ENCODE results near the gene FNDC3A. TPM values are rescaled to one million over a fixed set of nuclear protein-coding genes. Genes with fewer than 3 reads are reported as not detected.

The FNDC3A gene
- total and polyA plus RNA-seq, 2 experiments from 2014 or later = 21.9 to 73.5 TPM

DNA sequence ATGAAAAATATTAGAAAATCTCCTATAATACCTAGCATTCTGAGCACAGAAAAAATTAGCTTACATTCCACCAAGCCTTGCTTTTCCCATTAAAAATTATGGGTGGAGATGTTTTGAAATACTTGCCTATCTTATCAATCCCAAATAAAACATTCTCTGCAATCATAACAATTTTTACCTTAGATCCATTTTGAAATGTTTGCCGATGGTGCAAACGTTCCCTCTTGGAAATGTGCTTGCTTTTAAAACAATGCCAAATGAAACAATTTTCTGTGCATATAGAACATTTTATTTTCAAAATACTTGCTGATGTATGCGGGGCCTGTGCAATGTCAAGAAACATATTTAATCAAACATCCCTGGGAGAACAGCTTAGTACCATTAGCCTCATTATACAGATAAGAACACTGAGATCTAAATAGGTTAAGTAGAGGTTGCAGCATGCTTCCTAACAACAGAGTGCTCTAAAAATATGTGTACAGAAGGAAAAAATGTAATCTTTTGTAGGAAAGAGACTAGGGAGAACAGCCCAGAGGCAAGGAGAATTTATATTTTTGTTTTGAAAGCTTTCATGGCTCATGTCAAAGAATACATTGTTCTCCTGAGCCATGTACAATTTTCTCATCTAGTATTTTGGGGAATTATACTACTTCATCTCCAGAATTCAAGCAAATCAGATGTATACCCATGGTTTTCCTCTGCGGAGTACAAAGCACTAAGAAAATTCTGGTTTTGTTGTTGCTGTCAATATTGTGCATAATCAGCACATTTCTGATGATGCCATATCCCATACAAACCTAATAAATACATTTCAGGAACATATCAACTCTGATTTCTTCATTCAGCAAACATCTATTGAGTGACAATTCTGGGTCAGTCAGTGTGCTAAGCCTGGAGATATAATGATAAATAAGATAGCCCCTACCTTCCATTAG, 25.9 kb upstream of the FNDC3A start:
- WGBS (ENCODE audit: low lambda C conversion rate, missing lambda C conversion rate) = 57% methylated on average over 4 of the region's 4 CpGs
- no peak overlapping the region for H2AFZ ChIP-seq
- H3K4me1 ChIP-seq (ENCODE audit: insufficient read depth) = no peaks in the 10 kb centered on the region
- H3K4me2 ChIP-seq = no peak overlapping the region
- no peaks in the 10 kb centered on the region for H3K36me3 ChIP-seq (replicated peaks; ENCODE audit: insufficient read depth, low read depth)
- H3K27ac ChIP-seq = no peak overlapping the region
- DNase-seq (ENCODE audit: low spot score) = no peak
- H4K20me1 ChIP-seq (ENCODE audit: insufficient read depth, poor library complexity, severe bottlenecking) = no peaks in the 10 kb centered on the region
- H3K4me3 ChIP-seq = no peak overlapping the region
- TF ChIP-seq EZH2phosphoT487 (IDR thresholded peaks at IDR 0.05; ENCODE audit: low read depth, severe bottlenecking, unreplicated experiment) (no peak), CTCF (IDR thresholded peaks at IDR 0.05; ENCODE audit: poor library complexity) (no peak), EZH2 (IDR thresholded peaks at IDR 0.05; ENCODE audit: borderline replicate concordance) (no peak)
- H3K9me2 ChIP-seq (replicated peaks; ENCODE audit: insufficient read depth) = no peaks in the 10 kb centered on the region
- no peaks in the 10 kb centered on the region for H3K9me3 ChIP-seq (ENCODE audit: low read depth)
- no peaks in the 10 kb centered on the region for H3K79me2 ChIP-seq
- H3K27me3 ChIP-seq = no peaks in the 10 kb centered on the region

GRCh38 chr13:48950501-48950875, 25.2 kb upstream of the FNDC3A start:
- Histone ChIP-seq H3K4me3 (no peak overlapping the region), H3K4me1 (ENCODE audit: insufficient read depth) (no peaks in the 10 kb centered on the region), H4K20me1 (ENCODE audit: insufficient read depth, poor library complexity, severe bottlenecking) (no peaks in the 10 kb centered on the region), H3K4me2 (no peak overlapping the region), H3K9me2 (replicated peaks; ENCODE audit: insufficient read depth) (no peaks in the 10 kb centered on the region), H3K36me3 (replicated peaks; ENCODE audit: insufficient read depth, low read depth) (no peaks in the 10 kb centered on the region), H3K27ac (no peak overlapping the region), H3K9me3 (ENCODE audit: low read depth) (no peaks in the 10 kb centered on the region), H3K27me3 (no peaks in the 10 kb centered on the region), H3K79me2 (no peaks in the 10 kb centered on the region), H2AFZ (no peak overlapping the region)
- WGBS (ENCODE audit: low lambda C conversion rate, missing lambda C conversion rate) = 76% methylated on average over 1 of the region's 1 CpG
- DNase-seq (ENCODE audit: low spot score) = no peak
- TF ChIP-seq EZH2 (IDR thresholded peaks at IDR 0.05; ENCODE audit: borderline replicate concordance) (no peak), EZH2phosphoT487 (IDR thresholded peaks at IDR 0.05; ENCODE audit: low read depth, severe bottlenecking, unreplicated experiment) (no peak), CTCF (IDR thresholded peaks at IDR 0.05; ENCODE audit: poor library complexity) (no peak)

DNA sequence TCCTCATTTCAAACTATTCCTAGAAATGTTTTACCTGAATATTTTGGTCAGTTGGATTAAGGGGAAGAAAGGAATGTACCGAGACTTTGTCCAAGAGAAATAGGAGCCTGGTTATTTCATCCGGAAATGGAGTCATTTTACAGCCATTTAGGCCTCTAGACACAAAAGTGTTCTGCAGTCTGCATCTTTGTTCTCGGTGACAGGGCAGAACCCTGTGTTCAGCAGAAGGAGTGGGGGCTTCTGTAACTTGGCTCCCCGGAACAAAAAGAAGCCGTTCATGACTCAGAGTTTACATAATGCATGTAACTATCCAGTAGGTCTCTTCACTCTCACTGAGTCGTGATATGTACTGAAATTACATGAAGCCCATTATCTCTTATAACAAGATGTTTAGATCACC, 21.6 kb upstream of the FNDC3A start:
- Histone ChIP-seq H3K36me3 (replicated peaks; ENCODE audit: insufficient read depth, low read depth) (no peaks in the 10 kb centered on the region), H4K20me1 (ENCODE audit: insufficient read depth, poor library complexity, severe bottlenecking) (no peaks in the 10 kb centered on the region), H3K9me2 (replicated peaks; ENCODE audit: insufficient read depth) (no peaks in the 10 kb centered on the region), H3K4me3 (no peak overlapping the region), H3K27me3 (no peaks in the 10 kb centered on the region), H3K9me3 (ENCODE audit: low read depth) (no peaks in the 10 kb centered on the region), H3K4me2 (no peak overlapping the region), H2AFZ (peak overlapping the region; percentile 7), H3K4me1 (ENCODE audit: insufficient read depth) (no peaks in the 10 kb centered on the region), H3K79me2 (no peaks in the 10 kb centered on the region), H3K27ac (no peak overlapping the region)
- DNase-seq (ENCODE audit: low spot score) = no peak
- TF ChIP-seq CTCF (IDR thresholded peaks at IDR 0.05; ENCODE audit: poor library complexity) (no peak), EZH2 (IDR thresholded peaks at IDR 0.05; ENCODE audit: borderline replicate concordance) (no peak), EZH2phosphoT487 (IDR thresholded peaks at IDR 0.05; ENCODE audit: low read depth, severe bottlenecking, unreplicated experiment) (no peak)
- 34% methylated on average over 6 of the region's 6 CpGs for WGBS (ENCODE audit: low lambda C conversion rate, missing lambda C conversion rate)

All from hepatocyte (in vitro differentiated cells).